ENCODE results near the gene SYNE2.
A peak's percentile ranks its signal among the peaks of the same experiment; 100 is the strongest.
"Not testable (repeated sequence)": the region's sequence is repeated elsewhere in the genome, so short reads cannot be mapped to it uniquely, and the experiment has no call there.

SYNE2 gene

GRCh38 chr14:63852817-63853731, at the start of gene SYNE2:
TSS of gene SYNE2 (plus strand) at chr14:63853004. CDS start at chr14:63909149, 56,145 bp downstream.
- Mint-ChIP-seq H3K27me3 (no peaks in the 10 kb centered on the region), H3K9me3 (no peaks in the 10 kb centered on the region), H3K27ac (peak within 1 kb of the TSS; percentile 97), H3K36me3 (peaks cover 25% of the 10 kb centered on the region), H3K4me3 (peak within 1 kb of the TSS; percentile 98), H3K4me1 (peaks cover 45% of the 10 kb centered on the region)
- DNase-seq, result peak; percentile 88
- CTCF ChIA-PET, result interaction anchor here (1.2 to 2.0 kb wide), 6 partner anchors 16 to 451 kb away, joined by 3 to 5 read pairs (median 3); no protein-coding TSS in a partner anchor

- H3K27ac Mint-ChIP-seq, H3K9me3 Mint-ChIP-seq, CTCF ChIA-PET, H3K36me3 Mint-ChIP-seq, H3K4me1 Mint-ChIP-seq, H3K4me3 Mint-ChIP-seq, DNase-seq: not testable (repeated sequence)
- H3K27me3 Mint-ChIP-seq, result peaks cover 18% of the 10 kb centered on the region
These were observed 49.5 kb upstream of the SYNE2 start for GRCh38 chr14:63803221-63803791.

GRCh38 chr14:63806064-63806463, 46.7 kb upstream of the SYNE2 start:
- H3K27ac Mint-ChIP-seq, result not testable (repeated sequence)

GRCh38 chr14:63811692-63812091, 41.1 kb upstream of the SYNE2 start:
- H3K27me3 Mint-ChIP-seq, CTCF ChIA-PET, H3K27ac Mint-ChIP-seq, DNase-seq, H3K36me3 Mint-ChIP-seq, H3K4me3 Mint-ChIP-seq, H3K4me1 Mint-ChIP-seq: not testable (repeated sequence)
- peaks cover 11% of the 10 kb centered on the region for H3K9me3 Mint-ChIP-seq

More at GRCh38 chr14:63806064-63806463, 46.7 kb upstream of the SYNE2 start:
- peaks cover 17% of the 10 kb centered on the region for H3K27me3 Mint-ChIP-seq
- H3K4me1 Mint-ChIP-seq, DNase-seq, CTCF ChIA-PET, H3K36me3 Mint-ChIP-seq, H3K9me3 Mint-ChIP-seq, H3K4me3 Mint-ChIP-seq: not testable (repeated sequence)

GRCh38 chr14:63833728-63834127, 19.1 kb upstream of the SYNE2 start:
- no peak for DNase-seq
- Mint-ChIP-seq H3K4me3 (no peak overlapping the region), H3K27me3 (no peaks in the 10 kb centered on the region), H3K36me3 (no peaks in the 10 kb centered on the region), H3K9me3 (no peaks in the 10 kb centered on the region), H3K27ac (no peak overlapping the region), H3K4me1 (no peaks in the 10 kb centered on the region)
- CTCF ChIA-PET, result no interaction called here

GRCh38 chr14:63840981-63841380, 11.8 kb upstream of the SYNE2 start:
- CTCF ChIA-PET, result interaction anchor here (1.0 to 2.3 kb wide), 3 partner anchors 23 to 454 kb away, joined by 3 to 7 read pairs (median 3); no protein-coding TSS in a partner anchor
- peaks cover 10% of the 10 kb centered on the region for H3K9me3 Mint-ChIP-seq
- peak; percentile 78 for DNase-seq
- H3K27ac Mint-ChIP-seq, result no peak overlapping the region
- no peaks in the 10 kb centered on the region for H3K27me3 Mint-ChIP-seq
- peaks cover 6% of the 10 kb centered on the region for H3K4me1 Mint-ChIP-seq
- peaks cover 3% of the 10 kb centered on the region for H3K36me3 Mint-ChIP-seq
- no peak overlapping the region for H3K4me3 Mint-ChIP-seq

- no peak for DNase-seq
- CTCF ChIA-PET, result no interaction called here
- peaks cover 8% of the 10 kb centered on the region for H3K4me1 Mint-ChIP-seq
- peaks cover 10% of the 10 kb centered on the region for H3K9me3 Mint-ChIP-seq
- H3K36me3 Mint-ChIP-seq, result peaks cover 3% of the 10 kb centered on the region
- no peak overlapping the region for H3K27ac Mint-ChIP-seq
- no peaks in the 10 kb centered on the region for H3K27me3 Mint-ChIP-seq
- H3K4me3 Mint-ChIP-seq, result no peak overlapping the region
These were observed 9.0 kb upstream of the SYNE2 start for GRCh38 chr14:63843796-63844195.

GRCh38 chr14:63848890-63849289, 3.9 kb upstream of the SYNE2 start:
- Mint-ChIP-seq H3K4me3 (no peak overlapping the region), H3K9me3 (no peaks in the 10 kb centered on the region), H3K4me1 (peaks cover 13% of the 10 kb centered on the region), H3K27ac (no peak overlapping the region), H3K36me3 (peaks cover 3% of the 10 kb centered on the region), H3K27me3 (no peaks in the 10 kb centered on the region)
- CTCF ChIA-PET, result no interaction called here
- no peak for DNase-seq

GRCh38 chr14:63852271-63852816, 460 bp upstream of the SYNE2 start:
- H3K9me3 Mint-ChIP-seq, result no peaks in the 10 kb centered on the region
- peak overlapping the region; percentile 96 for H3K27ac Mint-ChIP-seq
- no peak for DNase-seq
- peaks cover 39% of the 10 kb centered on the region for H3K4me1 Mint-ChIP-seq
- no peaks in the 10 kb centered on the region for H3K27me3 Mint-ChIP-seq
- CTCF ChIA-PET, result interaction anchor here (1.2 to 2.0 kb wide), 6 partner anchors 16 to 452 kb away, joined by 3 to 5 read pairs (median 3); no protein-coding TSS in a partner anchor
- peak overlapping the region; percentile 98 for H3K4me3 Mint-ChIP-seq
- H3K36me3 Mint-ChIP-seq, result peaks cover 21% of the 10 kb centered on the region

GRCh38 chr14:63853831-63854293, 1.1 kb downstream of the SYNE2 start:
- peak overlapping the region; percentile 98 for H3K4me3 Mint-ChIP-seq
- H3K27me3 Mint-ChIP-seq, result no peaks in the 10 kb centered on the region
- peaks cover 48% of the 10 kb centered on the region for H3K4me1 Mint-ChIP-seq
- H3K27ac Mint-ChIP-seq, result peak overlapping the region; percentile 97
- CTCF ChIA-PET, result interaction anchor here (1.0 to 2.0 kb wide), 4 partner anchors 10 to 104 kb away, joined by 3 to 5 read pairs (median 4); no protein-coding TSS in a partner anchor
- H3K9me3 Mint-ChIP-seq, result no peaks in the 10 kb centered on the region
- peaks cover 28% of the 10 kb centered on the region for H3K36me3 Mint-ChIP-seq
- peak; percentile 74 for DNase-seq

GRCh38 chr14:63854330-63854729, 1.5 kb downstream of the SYNE2 start:
- Mint-ChIP-seq H3K27me3 (no peaks in the 10 kb centered on the region), H3K36me3 (peaks cover 28% of the 10 kb centered on the region), H3K4me1 (peaks cover 53% of the 10 kb centered on the region), H3K4me3 (peak overlapping the region; percentile 98), H3K27ac (peak overlapping the region; percentile 97), H3K9me3 (no peaks in the 10 kb centered on the region)
- CTCF ChIA-PET, result interaction anchor here (1.0 to 2.0 kb wide), 3 partner anchors 10 to 103 kb away, joined by 3 to 5 read pairs (median 5); no protein-coding TSS in a partner anchor
- DNase-seq, result no peak

- Mint-ChIP-seq H3K27me3 (no peaks in the 10 kb centered on the region), H3K4me3 (peak overlapping the region; percentile 67), H3K4me1 (peaks cover 61% of the 10 kb centered on the region), H3K36me3 (peaks cover 33% of the 10 kb centered on the region), H3K27ac (peak overlapping the region; percentile 51), H3K9me3 (no peaks in the 10 kb centered on the region)
- CTCF ChIA-PET, result interaction anchor here (0.9 kb wide), 1 partner anchor 14 kb away, joined by 4 read pairs; no protein-coding TSS in a partner anchor
- DNase-seq, result no peak
These were observed 2.5 kb downstream of the SYNE2 start for GRCh38 chr14:63855281-63855680.

GRCh38 chr14:63857466-63858030, 4.7 kb downstream of the SYNE2 start:
- H3K27me3 Mint-ChIP-seq, result no peaks in the 10 kb centered on the region
- H3K9me3 Mint-ChIP-seq, result no peaks in the 10 kb centered on the region
- H3K4me3 Mint-ChIP-seq, result no peak overlapping the region
- CTCF ChIA-PET, result no interaction called here
- H3K4me1 Mint-ChIP-seq, result peaks cover 72% of the 10 kb centered on the region
- H3K36me3 Mint-ChIP-seq, result peaks cover 34% of the 10 kb centered on the region
- DNase-seq, result no peak
- H3K27ac Mint-ChIP-seq, result peak overlapping the region; percentile 64

GRCh38 chr14:63860146-63860545, 7.3 kb downstream of the SYNE2 start:
- no peaks in the 10 kb centered on the region for H3K9me3 Mint-ChIP-seq
- CTCF ChIA-PET, result no interaction called here
- H3K27ac Mint-ChIP-seq, result peak overlapping the region; percentile 64
- peaks cover 32% of the 10 kb centered on the region for H3K36me3 Mint-ChIP-seq
- peaks cover 81% of the 10 kb centered on the region for H3K4me1 Mint-ChIP-seq
- no peaks in the 10 kb centered on the region for H3K27me3 Mint-ChIP-seq
- DNase-seq, result no peak
- H3K4me3 Mint-ChIP-seq, result no peak overlapping the region

Measured in activated naive CD4-positive, alpha-beta T cell treated with anti-CD3 and anti-CD28 coated beads, Interleukin-2, amount 10 ng/mL, durations not matched to agents 7 days and 5 days (primary cell).